GM18868 (cell line): ENCODE data around the gene COL12A1.

Experiments used
- ATAC-seq: cut with Tn5 transposase; IDR thresholded peaks from one replicate; pipeline ENCODE4 v1.9.1; 2021; ENCODE audit warnings: mild to moderate bottlenecking, moderate library complexity; ENCODE audit not compliant: unreplicated experiment

COL12A1 gene

DNA sequence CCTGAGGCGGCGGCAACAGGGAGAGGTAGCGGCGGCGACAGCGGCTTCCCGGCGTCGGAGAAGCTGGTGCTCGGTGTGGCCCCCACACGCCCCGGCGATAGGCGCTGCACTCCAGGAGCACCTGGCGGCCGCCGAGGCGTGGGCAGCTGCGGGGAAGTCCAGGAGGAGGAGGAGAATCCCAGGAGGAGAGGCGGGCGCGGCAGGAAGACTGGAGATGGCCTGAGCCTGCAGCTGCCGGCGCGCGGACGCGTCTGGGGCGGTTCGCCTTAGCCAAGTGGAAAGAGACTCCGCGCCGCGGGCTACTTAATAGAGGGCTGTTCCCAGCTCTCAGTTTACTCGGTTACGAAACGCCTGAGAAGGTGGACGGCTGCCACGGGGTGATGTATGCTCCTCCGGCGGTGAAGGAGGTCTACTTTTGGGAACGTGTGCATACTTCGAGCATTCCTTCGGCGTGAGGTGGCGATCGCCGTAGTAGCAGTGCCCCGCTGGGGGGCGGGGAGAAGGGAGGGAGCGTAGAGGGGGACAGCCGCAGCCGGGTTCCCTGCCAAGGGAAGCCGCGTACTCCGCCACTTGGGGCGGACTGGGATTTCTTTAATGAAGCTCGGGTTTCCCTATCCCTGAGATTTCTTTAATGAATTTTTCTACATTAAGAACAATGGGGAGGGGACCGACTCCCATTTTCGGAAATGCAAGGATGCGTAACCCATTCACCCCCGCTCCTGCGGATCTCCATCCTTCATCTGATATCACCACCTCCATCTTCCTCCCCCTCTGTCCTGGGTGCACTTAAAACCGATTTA lies at the start of gene COL12A1:
COL12A1 (minus strand) TSS at position 278 of the 800 bp plus-strand sequence. CDS start 3,261 bp downstream, outside the sequence.
- no peak for ATAC-seq

DNA sequence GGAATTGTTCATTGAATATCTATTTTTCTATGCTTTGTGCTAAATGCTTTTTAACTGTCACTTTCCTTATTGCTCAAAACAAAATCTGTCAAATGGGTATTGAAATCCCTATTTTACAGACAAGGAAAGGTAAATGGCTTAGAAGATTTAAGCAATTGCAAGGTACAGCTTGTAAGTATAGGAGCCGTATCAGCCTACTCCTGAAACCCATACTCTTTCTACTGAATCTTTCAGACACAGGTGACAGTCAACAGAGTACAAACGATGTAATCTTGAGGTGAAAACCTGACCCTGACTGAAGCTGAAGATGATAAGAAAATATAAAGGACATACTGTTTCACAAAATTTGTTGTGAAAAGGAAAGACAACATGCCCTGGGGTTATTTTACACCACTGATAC lies 44.7 kb upstream of the COL12A1 start:
- ATAC-seq = no peak

DNA sequence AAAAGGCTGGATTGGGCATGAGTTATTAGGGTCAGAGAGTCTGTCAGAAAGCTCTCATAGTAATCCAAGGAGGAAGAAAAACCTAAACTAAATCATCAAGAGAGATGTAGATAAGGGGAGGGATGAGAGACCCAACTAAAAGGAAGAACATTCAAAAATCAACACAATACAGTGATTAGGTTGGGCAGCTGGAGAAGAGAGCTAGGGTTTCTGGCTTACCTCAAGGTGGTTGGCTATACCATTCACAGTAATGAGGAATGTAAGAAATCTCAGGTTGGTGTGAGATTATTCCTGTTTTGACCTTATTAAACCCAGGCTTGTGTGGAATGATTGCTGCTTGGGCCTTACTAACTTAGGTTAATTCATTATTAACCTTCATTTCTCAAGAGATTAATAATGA lies 44.0 kb upstream of the COL12A1 start:
- no peak for ATAC-seq

DNA sequence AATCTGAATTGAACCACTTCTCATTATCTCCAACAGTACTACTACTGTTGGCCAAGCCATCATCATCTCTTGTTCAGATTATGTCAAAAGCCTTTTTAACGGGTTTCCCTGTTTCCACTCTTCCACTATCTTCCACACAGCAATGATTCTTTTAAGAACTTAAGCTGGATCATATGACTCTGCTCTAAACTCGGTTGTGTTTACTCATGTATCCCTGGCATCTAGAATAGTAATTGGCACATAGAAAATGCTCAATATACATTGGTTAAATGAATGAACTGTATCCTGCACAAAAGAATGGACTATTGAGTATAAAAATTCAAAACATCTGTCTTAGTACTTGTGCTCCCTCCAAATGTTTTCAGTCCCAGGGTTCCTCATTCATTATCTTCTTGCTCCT lies 40.5 kb upstream of the COL12A1 start:
- no peak for ATAC-seq

DNA sequence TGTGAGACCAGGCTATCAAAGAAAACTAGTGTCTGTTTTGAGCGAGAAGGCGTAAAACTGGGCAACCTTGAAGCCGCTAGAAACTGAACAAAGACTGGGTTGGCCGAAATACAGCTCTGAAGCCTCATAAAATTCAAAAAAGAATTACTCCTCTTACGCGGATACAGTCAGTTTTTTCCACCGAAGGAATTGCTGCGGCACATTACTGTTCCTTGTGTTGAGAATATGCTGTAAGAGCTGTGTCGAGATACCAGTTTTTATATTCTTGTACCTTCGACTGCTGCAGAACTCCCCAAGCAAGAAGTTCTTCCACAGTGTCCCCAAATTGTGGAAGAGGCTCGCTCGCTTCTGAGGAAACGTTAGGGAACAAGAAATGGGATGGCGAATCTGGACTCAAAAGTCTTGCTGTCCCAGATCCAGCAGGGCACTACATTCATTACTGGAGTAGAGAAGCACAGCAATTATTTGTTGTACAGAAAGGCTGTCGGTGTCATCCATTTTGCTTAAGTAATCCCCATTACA lies 38.3 kb upstream of the COL12A1 start:
- peak; percentile 13 for ATAC-seq

DNA sequence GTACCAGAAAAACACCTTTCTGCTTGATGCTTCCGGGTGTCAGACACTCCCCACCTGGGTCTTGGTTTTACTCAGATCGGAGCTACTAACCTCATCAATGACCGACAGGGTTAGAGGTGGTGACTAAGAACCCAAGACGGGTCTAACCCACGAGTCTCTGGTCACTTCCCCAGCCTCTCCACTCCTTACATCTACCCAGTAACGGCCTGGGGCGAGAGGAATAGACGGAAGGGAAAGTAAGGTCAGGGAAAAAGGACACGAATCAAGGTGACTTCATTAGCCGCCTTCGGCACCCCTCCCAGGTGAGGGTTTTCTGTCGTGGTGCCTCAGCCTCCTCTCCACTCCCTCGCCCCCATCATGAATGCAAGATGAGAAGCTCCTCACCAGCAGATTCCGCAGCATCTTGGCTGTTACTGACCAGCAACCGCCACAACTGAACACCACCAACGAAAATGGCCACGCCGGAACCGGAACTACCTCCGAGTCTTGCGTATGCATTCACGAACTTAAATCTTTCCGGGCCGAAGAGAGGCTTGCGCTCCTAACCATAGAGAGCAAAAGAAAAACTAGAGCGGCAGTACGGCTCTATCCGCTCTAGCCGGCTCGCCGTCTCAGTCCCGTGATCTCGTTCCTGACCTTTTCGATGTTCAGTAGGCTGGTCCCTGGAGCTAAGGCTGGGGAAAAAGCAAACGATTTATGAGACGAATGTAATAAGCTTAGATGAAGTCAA lies 37.6 kb upstream of the COL12A1 start, which contains the start of gene COX7A2:
COX7A2 (minus strand) TSS at position 469 of the 730 bp plus-strand sequence; CDS start at position 402, 67 bp downstream.
- ATAC-seq = peak; percentile 96

DNA sequence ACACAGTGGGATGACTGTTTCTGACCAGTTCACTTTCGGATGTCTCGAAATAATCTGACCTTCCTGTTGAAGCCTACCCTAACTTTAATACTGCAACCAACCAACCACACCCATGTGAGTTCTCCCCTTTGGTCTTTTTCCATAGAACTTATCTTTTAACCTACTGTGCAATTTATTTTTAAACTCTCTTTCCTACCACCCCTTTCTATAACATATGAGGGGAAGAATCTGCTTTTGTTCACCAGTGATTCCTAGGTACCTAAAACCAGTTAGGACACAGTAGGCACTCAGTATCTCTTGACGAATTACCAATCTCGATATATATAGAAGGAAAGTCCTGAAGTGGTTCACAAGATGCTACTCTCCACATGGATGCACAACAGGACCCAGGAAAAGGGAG lies 30.8 kb upstream of the COL12A1 start:
- ATAC-seq = no peak

DNA sequence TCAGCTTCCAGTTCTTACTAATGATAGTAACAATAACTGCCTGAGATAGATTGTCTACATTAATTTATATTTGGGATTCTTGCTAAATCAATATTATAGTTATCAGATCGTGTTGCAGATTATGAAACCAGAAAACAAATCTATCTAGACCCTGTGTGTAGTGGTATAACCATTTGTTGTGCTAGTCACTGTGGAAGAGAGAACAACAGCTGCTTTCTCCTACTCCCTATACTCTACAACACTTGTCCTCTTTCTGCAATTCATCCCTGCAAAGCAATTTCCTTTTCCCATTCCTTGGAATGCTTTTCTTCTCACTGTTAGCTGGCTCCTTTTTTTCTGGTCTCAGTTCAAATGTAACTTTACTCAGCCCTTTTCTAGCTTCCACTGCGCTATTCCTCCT lies 29.4 kb upstream of the COL12A1 start:
- ATAC-seq = no peak

DNA sequence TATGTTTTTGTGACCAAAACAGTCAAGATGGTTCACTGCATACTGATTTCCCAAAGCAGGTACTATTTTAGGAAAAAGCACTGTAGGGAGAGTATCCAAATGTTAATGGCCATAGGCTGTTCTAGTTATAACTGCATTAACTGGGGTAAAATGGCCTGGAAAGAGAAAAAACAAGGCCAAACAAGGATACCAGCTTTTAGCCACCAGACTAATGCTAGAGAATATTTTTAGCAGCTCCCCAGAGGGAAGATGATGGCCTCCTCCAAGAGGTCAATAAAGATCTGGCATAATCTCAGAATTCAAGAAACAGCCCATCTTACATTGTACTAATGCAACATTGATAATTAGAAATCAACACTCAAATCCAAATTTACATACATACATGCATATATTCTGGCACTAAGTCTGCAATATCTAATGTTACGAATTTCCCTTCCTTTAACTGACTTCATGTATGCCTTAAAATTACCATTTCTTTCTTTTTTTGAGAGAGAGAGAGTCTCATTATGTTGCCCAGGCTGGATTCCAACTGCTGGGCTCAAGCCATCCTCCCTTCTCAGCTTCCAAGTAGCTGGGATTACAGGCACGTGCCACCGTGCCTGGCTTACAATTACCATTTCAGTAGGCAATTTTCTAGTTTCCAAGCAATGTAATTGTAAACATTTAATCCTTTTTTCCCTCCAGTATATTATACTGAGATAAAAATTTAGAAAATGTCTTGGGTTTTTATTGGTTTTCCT lies 28.4 kb upstream of the COL12A1 start:
- ATAC-seq = no peak

DNA sequence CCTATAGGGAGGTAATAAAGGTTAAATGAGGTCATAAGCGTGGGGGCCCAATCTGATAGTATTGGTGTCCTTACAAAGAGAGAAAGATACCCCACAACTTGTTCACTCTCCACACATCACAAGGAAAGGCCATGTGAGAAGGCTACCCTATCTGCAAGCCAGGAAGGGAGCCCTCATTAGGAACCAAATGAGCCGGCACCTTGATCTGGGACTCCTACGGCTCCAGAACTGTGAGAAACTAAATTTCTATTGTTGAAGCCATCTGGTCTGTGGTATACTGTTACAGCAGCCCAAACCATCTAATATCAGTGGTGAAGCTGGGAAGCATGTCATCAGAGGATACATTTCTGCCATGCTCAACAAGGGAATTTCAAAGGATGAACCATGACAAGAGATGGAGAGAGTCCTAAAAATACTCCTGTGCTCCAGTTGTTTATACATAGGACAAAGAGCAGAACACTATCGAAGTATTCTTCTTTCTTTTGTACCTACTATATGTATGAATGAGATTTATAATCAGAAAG lies 27.3 kb upstream of the COL12A1 start:
- no peak for ATAC-seq

DNA sequence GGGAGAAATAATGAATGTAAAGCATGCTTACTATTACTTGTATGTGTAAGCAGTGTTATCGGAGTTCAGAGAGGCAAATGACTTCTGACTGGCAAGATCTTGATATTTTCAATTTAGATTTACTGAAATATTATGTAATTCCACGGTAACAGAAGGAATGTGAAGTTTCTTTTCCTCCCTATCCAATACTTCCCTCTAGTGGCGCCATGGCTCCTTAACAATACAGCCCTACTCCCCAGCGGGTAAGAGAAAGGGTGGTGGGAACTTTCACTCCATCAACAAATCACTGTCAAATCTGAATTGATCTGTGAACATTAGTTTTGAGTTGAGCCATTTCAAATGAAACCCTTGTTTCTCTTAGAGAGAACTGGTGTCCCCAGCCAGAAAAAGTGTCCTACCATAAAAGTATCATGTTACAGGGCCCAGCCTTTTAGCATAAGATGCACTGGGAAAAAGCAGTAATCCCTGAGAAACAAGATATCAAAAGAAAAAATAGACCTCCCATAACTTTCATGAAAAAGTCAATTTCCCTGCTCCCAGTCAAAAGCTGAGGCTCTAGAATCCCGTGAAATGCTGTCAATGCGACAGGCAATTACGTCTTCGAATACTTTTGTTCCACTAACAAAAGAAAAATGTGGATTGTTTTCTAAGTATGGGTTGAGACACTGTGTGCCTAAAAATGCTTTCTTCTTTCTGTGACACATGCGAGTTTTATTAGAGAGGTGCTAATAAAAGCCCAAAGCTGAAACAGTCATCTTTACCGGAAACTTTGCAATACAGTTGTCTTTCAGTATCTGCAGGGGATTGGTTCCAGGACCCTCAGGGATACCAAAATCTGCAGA lies 24.9 kb upstream of the COL12A1 start:
- ATAC-seq = no peak

DNA sequence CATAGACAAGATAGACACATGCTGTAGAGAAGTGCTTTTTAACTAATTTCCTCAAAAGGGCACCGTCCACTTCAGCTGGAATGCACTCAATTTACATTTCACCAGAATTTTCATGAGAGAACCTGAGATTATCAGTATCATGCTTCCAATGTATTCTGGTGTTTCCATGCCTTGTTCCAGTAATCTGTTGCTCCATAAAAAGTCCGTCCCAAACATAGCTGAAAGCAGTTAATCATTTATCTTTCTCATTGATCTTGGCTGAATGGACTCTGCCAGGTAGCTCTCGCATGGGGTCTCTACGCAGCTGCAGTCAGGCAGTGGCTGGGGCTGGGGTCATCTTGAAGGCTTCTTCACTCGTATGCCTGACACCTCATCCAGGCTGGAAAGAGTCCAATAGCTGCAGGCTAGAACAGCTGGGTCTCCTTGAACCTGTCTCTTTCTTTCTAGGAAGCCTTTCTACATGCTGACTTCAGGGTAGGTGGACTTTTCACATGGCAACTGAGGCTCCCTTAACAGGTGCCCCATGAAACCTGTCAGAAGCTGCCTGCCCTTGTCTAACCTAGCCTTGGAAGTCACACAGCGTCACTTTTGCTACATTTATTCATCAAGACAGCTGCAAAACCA lies 18.6 kb upstream of the COL12A1 start:
- no peak for ATAC-seq

DNA sequence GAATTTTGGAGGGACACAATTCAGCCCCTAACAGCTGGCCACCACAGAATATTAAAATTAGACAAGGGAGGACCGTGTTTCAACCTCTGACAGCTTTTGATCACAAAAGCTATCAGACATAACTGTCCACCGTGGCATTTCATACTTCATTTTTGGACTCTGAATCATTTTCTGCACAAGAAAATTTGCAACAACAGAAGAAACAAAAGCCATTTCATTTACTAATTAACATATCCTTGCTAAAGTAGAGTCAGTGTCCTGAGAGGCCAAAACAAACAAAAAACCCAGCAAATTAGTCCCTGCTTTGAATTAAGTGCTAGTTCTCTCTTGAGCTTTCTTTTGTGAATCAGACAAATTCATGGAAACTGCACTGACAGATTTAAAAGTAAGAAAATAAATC lies 17.6 kb upstream of the COL12A1 start:
- no peak for ATAC-seq

DNA sequence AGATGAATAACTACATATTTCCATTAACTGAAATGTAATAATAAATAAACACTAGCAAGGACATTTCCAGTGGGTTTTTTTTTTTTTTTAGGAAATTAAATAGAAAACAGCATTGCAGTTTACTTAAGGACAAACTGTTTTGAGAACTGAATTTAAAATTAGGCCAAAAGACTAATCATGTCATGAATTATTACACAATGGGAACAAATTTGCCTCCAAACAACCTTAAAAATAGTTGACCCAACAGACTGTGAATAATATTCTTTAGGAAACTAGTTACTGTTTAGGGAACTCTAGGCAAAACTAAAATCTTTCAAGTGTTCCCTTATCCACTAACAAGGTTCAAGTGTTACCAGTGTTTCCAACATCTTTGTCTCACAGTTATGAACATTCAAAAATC lies 16.4 kb upstream of the COL12A1 start:
- ATAC-seq = no peak

DNA sequence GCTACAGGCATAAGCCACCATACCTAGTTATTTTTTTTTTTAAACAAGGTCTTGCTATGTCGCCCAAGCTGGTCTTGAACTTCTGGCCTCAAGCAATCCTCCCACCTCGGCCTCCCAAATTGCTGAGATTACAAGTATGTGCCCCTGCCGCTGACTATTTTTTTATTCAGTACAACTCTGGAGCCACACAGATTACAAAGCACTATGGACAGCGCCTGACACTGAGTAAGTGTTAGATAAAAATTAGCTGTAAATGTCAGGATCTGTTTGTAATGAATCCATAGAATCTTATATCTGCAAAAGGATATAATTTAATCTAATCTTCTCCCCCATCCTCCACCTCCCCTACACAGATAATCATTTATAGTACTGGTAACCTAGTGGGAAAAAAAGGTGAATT lies 15.3 kb upstream of the COL12A1 start:
- no peak for ATAC-seq

DNA sequence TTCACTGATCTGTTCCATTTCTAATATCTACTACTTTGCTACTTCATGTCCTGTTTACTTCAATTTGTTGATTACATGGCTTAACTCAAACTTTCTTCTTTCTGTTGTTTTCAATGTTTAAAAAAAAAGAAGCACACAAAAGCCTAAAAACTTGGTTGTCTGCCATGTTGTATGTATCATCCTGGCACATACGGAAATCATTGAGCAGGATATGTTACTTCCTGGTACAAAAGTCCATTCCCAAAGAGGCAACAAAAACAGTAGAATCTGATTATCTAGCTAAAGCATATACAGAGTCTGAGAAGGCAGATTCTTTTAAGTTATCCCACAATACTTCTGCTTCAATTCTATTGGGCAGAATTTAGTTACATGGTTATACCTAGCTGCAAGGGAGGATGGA lies 14.5 kb upstream of the COL12A1 start:
- ATAC-seq = no peak

DNA sequence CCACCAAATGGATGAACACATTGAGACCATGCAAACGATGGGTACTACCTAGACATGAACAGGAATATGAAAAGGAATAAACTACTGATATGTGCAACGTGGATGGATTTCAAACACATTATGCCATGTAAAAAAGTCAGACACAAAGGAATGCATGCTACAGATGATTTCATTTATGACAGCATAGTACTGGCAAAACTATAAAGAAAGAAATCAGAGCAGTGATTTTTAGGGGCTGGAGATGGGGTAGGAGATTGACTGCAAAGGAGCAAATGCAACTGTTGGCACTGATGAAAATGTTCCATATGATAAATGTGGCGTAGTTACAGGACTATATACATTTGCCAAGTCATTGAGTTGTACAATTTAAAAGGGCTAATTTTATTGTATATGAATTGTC lies 13.4 kb upstream of the COL12A1 start:
- no peak for ATAC-seq

DNA sequence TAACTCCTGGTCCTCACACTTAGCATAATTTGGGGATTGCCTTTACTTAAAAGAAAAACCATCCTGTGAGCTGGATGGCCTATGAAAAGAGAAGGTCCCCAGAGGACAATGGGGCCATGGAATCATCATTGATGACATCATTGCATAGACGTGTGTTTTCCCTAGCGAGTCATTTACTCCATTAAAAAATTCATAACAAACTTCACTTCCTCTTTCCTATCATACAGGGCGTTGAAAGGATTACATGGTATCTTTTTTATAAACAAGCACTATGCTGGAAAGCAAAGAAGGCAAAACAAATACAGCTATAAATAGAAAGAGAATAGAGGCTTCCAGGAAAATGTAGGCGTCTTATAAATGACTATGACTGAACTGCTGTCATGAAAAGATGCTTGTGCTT lies 11.3 kb upstream of the COL12A1 start:
- ATAC-seq = peak; percentile 49

DNA sequence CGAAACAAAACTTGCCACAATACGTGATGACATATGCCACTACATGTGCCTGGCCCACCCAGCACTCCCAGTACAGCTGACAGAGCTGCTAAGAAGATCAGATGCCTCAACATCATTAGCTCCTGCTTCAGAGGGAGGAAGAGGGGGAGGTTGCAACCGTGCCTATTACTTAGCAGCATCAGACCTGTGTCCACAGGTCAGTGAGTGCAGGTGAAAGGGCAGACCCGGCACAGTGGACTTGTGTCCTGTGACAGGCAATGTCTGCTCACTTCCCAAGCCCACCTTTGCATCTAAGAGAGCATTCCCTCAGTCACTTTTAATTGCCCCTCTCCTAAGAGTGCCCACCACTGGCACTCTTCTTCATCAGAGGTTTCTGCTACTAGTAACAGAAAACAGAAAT lies 9.4 kb upstream of the COL12A1 start:
- ATAC-seq = no peak

DNA sequence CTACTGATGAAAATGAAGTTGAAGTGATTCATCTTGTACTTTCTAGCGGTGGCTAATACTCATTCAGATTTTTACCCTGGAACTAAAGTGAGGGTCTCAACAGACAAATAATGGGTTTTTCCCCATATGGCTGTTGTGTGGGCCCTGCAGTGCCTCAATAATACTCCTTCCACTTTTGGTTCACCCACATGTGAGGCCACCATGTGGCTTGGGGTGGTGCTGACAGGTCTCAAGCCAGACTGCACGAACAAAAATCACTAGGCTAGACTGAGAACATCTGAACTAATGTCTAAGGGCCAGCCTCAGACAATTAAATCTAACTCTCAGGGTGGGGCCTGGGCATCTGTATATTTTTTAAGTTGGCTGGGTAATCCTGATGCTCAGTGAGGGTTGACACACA lies 7.9 kb upstream of the COL12A1 start:
- peak; percentile 54 for ATAC-seq
